CD1c-positive myeloid dendritic cell (primary cell): ENCODE results near the gene POLDIP2.
A peak's percentile ranks its signal among the peaks of the same experiment; 100 is the strongest.

ENCODE experiments used
- DNase-seq: peaks from one replicate; pipeline ENCODE4 v3.0.0-alpha.2; 2016; ENCODE audit errors: extremely low spot score

POLDIP2 gene

DNA sequence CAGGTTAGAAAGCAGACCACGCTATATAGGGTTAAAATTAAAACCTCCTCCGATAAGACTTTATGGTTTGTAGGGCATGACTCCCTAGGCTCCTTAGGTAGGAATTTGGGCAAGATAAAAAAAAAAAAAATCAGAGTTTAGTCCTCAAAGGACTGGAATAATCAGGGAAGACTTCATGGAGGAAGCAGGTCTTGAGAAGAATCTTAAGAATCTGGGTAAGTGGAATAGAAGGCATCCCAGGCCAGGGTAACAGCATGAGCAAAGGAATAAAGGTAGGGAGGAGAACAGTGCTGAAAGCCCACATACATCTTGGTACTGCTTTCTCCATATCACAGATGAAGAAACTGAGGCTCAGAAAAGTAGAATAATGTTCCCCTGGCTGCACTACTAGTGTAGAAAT lies 33.2 kb upstream of the POLDIP2 start:
- no peak for DNase-seq

DNA sequence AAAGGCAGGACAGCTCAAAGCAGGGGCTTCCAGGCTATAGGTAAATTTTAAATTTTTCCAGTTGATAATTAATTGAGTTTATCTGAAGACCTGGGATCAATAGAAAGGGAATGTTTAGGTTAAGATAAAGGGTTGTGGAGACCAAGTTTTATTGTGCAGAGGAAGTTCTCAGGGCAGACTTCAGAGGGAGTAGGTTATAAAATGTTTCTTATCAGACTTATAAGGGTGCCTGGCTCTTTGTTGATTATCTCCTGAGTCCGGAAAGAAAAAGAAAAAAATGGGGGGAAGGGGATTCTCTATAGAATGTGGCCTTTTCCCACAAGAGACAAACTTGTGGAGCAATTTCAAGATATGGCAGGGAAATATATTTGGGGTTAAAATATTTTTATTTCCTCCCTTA lies 32.8 kb upstream of the POLDIP2 start:
- DNase-seq = no peak

DNA sequence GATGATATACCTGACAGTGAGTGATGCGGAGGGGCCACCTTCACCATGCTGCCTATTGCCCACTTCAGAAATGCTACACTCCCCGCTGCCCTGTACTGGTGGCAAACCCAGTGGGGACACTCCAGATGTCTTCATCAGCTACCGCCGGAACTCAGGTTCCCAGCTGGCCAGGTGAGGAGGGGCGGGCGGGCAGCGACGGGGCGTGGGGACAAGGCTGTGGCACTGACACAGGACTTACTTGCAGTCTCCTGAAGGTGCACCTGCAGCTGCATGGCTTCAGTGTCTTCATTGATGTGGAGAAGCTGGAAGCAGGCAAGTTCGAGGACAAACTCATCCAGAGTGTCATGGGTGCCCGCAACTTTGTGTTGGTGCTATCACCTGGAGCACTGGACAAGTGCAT lies 30.8 kb upstream of the POLDIP2 start:
- DNase-seq = no peak

DNA sequence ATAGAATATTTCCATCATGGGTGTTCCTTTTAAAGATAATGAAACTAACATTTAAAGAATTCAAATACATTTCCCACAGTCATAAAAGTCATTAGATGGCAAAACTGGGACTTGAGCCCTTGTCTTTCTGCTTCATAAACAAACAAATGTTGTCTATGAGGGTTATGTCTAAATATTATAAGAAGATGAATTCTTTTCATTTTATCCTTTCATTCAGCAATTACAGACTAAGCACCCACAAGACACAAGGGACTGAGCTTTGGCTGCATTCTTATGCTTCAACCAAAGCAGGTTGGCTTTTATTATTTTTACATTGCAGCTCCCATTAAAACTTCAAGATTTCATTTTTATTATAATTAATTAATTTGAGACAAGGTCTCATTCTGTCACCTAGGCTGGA lies 29.1 kb upstream of the POLDIP2 start:
- DNase-seq = no peak

DNA sequence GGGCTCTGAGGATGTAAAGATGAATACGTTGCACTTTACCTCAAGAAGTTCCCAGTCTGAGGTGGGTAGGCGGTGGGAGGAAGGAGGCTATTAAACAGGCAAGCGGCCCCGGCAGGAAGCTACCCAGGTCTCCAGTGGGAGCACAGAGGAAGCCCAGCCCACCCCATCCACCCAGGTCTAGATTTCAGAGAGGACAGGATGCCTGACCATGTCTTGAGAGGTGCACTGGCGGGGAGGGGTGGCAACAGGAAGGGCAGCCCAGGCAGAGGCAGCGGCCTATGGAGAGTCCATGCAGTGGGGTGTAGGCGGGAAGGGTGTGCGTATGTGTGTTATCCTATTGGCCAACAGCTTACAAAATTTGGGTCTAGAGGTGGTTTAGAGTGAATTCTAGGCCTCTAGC lies 28.1 kb upstream of the POLDIP2 start:
- no peak for DNase-seq

DNA sequence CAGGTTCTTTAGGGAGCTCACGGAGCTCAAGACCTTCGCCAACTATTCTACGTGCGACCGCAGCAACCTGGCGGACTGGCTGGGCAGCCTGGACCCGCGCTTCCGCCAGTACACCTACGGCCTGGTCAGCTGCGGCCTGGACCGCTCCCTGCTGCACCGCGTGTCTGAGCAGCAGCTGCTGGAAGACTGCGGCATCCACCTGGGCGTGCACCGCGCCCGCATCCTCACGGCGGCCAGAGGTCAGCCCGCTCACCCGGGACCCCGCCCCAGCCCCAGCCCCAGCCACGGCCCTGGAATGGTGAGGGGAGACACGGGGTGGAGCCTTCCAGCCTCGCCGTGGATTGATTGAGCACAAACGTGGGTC lies 27.7 kb upstream of the POLDIP2 start:
- no peak for DNase-seq

DNA sequence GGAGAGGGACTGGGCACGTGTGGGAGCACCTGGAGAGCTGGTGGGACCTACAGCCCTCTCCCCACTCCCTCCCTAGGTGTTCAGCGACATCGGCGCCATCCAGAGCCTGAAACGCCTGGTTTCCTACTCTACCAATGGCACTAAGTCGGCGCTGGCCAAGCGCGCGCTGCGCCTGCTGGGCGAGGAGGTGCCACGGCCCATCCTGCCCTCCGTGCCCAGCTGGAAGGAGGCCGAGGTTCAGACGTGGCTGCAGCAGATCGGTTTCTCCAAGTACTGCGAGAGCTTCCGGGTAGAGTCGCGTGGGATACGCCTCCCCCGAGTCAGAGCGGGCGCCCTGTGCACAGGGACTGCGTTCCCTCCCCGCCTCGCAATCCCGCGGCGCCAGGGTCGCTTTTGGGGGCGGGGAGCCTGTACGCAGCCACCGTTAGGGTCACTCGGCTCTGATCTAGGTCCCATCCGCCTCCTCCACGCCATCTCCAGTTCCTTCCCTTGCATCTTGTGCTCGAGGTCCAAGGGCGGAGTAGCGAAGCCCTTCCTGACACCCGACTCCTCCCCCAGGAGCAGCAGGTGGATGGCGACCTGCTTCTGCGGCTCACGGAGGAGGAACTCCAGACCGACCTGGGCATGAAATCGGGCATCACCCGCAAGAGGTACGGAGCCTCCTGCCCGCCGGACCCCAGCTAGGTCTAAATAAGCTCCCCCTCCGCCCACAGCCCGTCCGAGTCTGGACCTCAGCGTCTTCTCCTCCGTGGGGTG lies 27.1 kb upstream of the POLDIP2 start:
- DNase-seq = peak; percentile 64

DNA sequence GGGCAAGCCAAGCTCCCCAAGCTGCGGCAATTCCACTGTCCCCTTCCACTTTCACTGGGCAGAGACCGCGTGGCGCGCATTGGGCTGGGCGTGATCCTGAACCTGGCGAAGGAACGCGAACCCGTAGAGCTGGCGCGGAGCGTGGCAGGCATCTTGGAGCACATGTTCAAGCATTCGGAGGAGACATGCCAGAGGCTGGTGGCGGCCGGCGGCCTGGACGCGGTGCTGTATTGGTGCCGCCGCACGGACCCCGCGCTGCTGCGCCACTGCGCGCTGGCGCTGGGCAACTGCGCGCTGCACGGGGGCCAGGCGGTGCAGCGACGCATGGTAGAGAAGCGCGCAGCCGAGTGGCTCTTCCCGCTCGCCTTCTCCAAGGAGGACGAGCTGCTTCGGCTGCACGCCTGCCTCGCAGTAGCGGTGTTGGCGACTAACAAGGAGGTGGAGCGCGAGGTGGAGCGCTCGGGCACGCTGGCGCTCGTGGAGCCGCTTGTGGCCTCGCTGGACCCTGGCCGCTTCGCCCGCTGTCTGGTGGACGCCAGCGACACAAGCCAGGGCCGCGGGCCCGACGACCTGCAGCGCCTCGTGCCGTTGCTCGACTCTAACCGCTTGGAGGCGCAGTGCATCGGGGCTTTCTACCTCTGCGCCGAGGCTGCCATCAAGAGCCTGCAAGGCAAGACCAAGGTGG lies 24.0 kb upstream of the POLDIP2 start:
- peak; percentile 21 for DNase-seq

DNA sequence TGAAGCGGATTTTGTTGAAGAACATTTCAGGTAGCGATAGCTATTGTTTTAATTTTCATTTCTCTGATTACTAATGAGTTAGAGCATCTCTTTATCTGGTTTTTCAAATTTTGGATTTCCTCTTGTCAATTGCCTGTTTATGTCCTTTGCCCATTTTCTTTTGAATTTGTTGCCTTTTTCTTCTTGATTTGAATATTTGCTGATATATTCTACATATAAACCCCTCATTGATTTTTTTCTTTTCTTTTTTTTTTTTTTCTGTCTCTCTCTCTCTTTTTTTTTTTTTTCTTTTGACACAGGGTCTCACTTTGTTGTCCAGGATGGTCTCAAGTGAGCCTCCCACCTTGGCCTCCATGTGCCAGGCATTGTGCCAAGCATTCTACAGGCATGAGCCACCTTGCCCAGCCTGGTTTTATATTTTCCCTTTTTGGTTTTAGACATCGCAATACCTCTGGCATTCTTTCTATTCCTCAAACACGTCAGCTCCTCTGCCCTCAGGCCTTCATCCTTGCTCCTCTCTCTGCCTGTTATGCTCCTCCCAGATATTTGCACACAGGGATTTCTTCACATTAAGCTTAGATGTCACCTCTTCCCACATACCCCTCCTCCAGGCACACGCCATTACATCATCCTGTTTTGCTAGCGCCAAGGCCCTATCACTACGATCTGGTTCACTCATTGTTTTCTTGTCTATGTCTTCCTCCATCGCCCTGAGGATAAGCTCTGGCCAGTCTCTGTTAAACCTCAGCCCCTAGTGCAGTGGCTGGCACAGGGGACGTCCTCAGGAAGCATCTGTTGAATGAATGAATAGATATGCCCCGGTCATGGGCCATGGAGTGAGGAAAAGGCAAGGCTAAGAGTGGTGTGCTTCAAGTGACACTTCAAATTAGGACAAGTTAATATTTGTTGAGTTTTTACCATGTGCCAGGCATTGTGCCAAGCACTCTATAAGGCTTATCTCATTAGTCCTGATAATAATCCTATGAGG lies 22.8 kb upstream of the POLDIP2 start:
- DNase-seq = peak; percentile 26

DNA sequence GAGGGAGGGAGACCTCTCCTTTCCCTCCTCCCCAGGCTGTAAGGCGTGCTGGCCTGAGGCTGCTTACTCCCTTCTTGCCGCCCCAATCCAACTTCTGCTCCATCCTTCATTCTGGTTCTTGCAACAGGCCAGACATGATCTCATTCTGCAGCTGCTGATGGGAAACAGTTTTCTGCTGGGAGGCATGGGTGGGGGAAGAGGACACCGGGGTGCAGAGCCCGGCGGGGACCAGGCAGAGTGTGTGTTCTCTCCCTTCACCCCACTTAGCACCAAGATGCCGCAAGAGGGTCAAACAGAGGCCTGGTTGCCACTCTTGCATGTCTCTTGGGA lies 15.6 kb upstream of the POLDIP2 start:
- no peak for DNase-seq

DNA sequence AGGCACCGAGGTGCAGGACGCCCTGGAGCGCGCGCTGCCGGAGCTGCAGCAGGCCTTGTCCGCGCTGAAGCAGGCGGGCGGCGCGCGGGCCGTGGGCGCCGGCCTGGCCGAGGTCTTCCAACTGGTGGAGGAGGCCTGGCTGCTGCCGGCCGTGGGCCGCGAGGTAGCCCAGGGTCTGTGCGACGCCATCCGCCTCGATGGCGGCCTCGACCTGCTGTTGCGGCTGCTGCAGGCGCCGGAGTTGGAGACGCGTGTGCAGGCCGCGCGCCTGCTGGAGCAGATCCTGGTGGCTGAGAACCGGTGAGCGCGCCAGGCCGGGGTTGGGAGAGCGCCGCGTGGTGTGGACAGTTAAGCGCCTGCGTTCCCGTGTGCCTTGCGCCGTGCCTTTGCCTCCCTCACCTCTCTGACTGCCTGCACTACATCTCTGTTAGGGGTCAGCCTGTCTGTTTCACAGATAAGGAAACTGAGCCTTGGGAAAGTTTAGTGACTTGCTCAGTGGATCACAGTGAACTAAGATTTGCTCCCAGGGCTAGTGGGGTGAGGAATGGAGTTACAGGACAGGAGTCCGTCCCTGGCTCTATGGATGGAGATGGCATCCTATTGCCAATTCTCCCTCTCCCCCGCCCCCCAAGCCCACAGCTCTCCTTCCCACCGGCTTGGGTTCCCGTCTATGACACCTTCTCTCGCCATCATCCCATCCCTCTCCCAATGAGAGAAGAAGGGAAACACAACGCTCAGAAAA lies 15.0 kb upstream of the POLDIP2 start:
- DNase-seq = no peak

DNA sequence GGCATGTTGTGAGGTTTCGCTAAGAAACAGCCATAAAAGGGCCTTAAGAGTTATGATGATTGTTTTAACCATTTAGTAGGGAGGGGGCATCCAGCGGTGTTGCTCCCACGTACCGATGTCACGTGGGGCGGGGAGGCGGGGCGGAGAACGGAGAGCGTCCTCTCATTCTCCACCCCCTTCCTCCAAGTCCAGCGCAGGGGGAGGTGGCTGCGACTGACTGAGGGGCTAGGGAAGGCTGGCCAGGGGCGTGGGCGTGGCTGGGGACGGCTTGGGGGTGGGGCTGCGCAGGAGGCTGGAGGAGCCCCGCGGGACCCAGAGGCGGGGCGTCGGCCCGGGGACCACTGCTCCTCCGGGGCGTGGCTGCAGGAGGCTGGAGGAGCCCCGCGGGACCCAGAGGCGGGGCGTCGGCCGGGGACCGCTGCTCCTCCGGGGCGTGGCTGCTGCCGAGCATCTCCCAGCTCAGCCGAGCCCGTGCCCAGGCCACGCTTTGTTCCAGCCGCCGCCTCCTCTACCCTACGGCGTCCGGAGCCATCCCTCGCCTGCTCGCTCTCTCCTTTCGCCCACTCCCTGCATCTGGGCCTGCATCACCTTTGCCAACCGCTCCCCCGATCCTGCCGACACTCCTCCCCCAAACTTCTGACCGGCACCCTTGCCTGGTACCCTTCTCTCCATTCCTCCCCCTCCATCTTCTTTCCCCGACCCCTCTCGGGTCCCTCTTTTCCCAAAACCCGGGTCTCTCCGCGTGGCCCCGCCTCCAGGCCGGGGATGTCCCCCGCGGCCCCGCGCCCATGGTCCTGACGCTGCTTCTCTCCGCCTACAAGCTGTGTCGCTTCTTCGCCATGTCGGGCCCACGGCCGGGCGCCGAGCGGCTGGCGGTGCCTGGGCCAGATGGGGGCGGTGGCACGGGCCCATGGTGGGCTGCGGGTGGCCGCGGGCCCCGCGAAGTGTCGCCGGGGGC lies 14.2 kb upstream of the POLDIP2 start, which contains the start of gene SARM1:
Gene SARM1, plus strand, starts transcription at position 450 of the 958 bp plus-strand sequence. Its CDS starts 339 bp downstream, at position 789.
- peak; percentile 63 for DNase-seq

DNA sequence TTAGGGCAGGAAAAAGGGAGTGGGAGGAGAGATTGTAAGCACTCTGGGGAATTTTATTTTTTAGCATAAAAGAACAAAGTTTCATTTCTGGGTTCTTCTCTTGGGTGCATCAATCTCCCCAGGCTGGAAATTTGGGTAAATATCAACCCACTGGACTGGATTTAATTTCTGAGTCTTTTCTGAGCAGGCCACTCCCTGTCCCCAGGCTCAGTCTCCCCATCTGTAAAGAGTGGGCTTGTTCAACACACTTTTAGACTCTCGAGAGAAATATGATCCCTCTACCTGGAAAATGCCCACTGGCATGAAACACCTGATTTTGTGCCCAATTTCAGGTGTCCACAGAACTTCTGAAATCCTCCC lies 13.4 kb upstream of the POLDIP2 start:
- DNase-seq = no peak

DNA sequence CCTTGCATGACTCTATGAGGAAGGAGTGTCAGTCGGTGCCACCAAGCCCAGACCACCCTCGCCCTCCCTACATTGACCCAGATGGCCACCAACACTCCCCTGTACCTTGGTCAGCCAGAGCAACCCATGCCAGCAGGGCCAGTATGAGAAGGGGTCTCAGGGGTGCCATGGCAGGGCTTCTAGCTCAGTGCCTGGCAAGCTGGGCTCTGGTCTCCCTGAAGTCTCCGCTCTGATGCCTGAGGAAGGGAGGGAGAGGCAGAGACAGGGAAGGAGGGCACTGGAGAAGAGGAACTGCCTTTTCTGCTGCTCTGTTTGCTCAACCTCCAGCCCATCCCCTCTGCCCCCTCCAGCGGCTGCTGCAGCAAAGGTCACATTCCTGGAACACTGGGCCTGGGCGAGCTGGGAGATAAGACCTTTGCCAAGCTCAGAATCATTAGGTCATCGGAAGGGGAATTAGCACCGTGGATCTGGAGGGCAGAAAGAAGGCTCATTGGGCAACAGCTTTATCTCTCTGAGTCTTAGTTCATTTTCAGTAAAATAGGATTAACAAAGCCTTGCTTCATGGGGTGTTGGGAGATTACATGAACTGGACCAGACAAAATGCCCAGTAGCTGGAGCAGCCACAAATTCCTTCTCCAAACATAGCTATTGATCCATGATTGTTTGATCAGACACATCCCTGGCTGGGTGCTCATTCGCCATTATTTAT lies 12.9 kb upstream of the POLDIP2 start, which contains the start of gene VTN:
Gene VTN, minus strand, starts transcription at position 273 of the 709 bp plus-strand sequence. Its CDS starts 104 bp downstream, at position 169.
- DNase-seq = peak; percentile 53

DNA sequence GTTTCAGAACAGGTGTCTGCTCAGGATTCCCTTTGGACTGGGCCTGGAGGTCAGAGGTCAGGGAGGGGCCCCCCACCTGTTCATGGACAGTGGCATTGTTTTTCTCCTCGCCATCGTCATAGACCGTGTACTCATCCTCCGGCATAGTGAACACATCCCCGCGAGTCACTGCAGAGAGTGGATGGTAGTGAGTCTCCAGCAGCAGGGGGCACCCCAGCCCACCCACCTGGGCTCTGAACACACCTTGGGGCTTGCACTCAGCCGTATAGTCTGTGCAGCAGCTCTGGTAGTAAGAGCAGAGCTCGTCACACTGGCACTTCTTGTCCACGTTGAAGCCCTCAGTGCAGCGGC lies 12.3 kb upstream of the POLDIP2 start:
- no peak for DNase-seq

DNA sequence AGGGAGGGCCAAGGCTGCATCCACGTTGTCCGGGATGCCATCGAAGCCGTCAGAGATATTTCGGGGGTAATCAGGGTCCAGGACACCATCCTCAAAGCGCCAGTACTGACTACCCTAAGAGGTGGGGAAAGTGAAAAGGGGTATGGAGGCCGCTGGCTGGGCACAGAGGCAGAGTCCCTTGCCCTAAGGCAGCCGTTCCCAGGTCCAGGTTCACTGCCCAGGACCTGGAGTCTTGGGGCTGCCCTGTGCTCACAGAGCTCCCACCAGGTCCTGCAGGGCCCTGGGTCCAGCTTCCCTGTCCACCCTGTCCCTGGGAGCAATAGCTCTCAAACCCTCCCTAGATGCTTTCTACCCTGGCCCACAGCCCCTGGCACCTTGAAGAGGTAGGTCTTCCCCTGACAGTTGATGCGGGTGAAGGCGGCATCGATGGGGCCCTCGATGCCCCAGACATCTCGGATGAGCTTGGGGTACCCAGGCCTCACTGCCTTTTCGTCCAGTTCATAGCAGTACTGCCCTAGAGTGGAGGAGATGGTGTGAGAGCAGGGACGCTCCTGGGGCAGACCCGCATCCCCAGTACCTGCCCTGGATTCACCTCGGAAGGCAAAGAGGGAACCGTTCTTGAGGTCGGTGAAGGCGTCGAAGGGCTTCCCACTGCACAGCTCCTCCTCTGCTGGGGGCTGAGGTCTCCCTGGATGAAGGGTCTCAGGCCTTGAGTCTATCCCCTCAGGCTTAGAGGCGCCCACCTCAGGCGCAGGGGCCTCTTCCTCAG lies 11.8 kb upstream of the POLDIP2 start:
- DNase-seq = no peak

DNA sequence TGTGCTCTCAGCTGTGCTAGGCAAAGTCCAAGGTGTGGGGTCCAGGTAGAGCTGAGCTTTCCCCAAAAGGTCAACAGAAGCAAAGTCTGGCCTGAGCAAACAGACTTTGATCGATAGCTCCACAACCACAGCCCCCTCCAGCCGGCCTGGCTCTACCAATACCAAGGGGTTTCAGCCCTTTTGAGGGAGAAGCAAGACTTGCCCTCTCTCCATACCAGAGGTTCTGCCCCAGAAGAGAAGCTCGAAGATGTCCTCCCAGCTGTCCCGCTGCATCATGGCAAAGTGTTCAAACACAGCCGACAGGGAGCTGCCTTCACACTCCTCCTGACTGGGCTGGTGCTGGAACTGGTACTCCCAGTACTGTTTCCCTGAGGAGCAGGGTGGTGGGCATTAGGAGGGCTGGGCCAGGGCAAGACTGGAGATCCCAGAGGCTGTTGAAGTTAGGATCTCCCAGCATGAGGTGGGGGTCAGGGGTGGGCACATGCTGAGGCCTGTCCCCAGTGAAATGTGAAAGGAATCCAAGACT lies 11.0 kb upstream of the POLDIP2 start:
- no peak for DNase-seq

DNA sequence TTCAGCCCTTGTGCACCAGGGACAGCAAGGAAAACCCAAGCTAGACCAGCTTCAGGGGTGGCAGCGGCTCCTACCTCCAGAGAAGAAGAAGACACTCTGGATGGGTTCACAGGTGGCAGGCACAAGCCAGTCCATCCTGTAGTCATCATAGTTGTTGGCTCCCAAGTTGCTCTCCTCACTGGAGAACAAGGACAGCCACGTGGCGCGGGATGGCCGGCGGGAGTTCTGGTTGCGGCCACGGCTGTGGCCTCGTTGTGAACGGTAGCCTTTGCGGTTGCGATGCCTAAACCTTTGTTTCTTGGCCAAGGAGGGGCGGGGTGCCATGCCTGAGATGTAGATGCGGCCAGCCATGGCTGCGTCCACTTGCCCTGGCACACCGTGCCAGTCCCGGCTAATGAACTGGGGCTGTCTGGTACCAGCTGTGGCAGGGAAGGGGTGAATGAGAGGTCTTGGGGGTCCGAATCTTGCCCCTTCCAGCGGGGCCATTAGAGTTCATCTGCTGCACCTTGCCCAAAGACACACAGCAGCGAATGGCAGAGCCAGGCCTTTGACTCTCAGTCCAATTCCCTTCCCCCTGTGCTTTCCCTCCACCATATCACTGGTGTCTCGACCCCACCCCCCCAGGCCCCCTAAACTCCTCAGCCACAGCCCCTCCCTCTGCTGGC lies 10.4 kb upstream of the POLDIP2 start:
- no peak for DNase-seq
